Right renal pelvis (tissue), 4 donors: Measurements from ENCODE around the gene TTLL5. TPM values are rescaled to one million over a fixed set of nuclear protein-coding genes. Genes with fewer than 3 reads are reported as not detected.
"Not testable (repeated sequence)": the region's sequence is repeated elsewhere in the genome, so short reads cannot be mapped to it uniquely, and the experiment has no call there.

Experiments used
- DNase-seq, 4 donors: peaks; one replicate each; pipeline ENCODE4 v3.0.0-alpha.2; 2013; ENCODE audit warnings: low read depth in 4 of 4, low spot score in 3 of 4, missing footprints in 1 of 4
- polyA plus RNA-seq, 4 donors: library from polyadenylated mRNA; unstranded; fragments of 120-200 nt; gene quantifications; one replicate each; pipeline ENCODE4 v1.2.1, GENCODE V29; 2013; ENCODE audit not compliant: insufficient read length in 4 of 4

Gene TTLL5
- polyA plus RNA-seq, 4 donors: 29.1 to 31.3 (median 30.0) TPM

GRCh38 chr14:75888945-75889344 lies 227.9 kb downstream of the TTLL5 start:
- DNase-seq: no peak

DNA sequence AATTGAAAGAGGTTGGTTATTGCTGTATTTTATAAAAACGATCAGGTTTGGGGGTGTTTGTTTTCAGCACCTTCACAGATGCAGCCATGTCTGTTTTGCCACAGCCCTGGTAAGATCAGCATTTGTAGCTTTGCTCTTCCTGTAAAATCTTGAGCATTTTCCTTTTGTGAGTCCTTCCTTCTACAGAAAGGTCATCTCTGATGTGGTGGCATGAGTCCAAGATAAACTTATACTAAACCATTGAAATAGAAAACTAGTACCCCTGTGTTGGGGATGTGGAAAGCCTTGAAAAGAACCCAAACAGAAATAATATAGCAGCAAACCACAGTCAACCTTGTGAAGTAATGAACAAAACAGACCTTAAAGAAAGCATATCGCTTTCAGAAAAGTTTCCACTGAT lies 235.3 kb downstream of the TTLL5 start:
- no peak for DNase-seq

DNA sequence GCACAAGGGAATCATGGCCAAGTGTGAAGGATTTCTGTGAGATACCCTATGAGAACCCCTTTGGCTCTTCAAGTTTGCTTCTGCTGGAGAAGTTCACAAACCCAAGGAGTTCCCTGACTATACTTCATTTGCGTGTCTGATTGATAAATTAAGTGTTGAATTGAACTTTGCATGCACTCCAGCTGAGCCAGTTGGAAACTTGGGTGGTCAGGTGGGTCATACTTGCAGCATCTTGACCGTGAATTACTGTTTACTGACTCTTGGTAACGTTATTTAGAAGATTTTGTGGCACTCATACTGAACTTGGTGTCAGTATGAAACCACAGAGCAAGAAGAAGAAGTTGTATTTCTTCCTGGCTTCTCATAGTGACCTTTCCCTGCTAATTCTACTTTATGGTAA lies 243.3 kb downstream of the TTLL5 start:
- no peak for DNase-seq

- peak in 3 of 4 donors; percentile 33 to 40 (median 37) for DNase-seq
Observed at GRCh38 chr14:75905147-75905904, 244.3 kb downstream of the TTLL5 start.

GRCh38 chr14:75906228-75906627 lies 245.2 kb downstream of the TTLL5 start:
- DNase-seq: no peak

DNA sequence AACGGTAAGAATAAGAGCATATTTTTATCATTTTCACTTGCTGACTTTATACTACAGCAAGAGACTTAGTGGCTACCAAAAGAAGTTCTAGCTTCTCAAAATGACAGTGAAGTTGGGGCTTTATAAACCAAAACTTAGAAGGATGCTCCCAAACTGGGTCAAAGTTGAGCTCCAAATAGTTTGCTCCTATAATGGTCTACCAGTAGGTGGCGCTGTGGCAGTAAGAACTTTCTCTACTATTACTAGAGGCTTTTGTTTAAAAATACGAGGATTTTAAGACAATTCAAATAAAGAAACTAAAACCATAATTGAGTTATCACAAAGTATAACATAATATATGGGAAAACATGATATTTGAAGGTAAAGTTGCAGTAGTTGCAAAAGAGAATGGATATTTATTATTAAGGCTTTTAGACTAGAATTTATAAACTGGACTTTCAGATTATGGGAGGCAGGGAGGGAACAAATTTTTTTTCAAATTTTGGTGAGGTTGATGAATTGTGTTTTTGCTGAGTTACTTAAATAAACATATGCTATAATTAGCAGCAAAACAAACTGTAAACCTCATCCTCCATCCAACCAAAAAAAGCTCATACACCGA lies 245.7 kb downstream of the TTLL5 start:
- DNase-seq: peak; percentile 38 to 68 (median 56)

DNA sequence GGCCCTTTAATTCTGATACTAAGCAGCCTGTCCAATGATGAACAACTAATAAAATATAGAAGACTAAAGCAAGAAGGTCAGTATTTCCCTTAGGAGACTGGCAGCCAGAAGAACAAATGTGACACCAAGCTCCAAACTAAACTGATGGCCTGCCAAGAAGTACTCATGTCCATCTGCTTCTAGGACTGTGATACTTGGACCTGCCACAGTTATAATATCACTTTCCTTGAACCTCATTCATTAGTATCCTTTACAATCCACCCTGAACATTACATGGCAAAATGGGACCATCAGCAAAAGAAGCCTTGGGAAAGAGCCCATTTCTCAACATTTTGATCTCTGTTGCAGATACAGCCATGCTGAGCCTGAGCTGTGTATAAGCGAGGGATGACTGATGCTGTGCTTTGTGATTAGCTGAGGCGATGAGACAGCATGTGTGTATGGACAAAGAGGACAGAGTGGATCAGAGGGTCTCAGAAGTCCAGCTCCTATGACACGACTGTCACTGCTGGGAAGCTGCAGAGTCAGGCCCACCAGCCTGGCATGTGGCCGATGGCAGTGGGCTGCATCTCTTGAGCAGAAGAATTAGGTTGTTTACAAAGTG lies 246.8 kb downstream of the TTLL5 start:
- no peak for DNase-seq

GRCh38 chr14:75909630-75910029 lies 248.6 kb downstream of the TTLL5 start:
- no peak for DNase-seq

DNA sequence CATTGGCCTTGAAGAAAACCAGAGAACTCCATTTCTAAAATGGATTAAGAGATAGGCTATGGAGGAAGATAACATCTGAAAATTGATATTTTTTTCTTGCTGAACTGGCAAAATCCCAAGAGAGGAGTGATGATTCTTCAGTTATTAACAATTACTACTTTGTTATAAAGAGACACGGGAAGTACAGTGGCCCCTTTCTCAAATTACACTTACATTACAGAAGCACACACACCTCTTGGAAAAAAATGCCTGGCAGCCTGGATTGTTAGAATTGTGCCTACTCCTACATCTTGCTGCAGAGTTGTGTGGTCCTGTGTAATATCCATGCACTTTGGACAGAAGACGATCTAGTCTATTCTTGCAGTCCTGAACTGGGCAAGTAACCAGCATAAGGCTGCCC lies 249.0 kb downstream of the TTLL5 start:
- DNase-seq: no peak

GRCh38 chr14:75911883-75912282 lies 250.8 kb downstream of the TTLL5 start:
- no peak for DNase-seq

DNA sequence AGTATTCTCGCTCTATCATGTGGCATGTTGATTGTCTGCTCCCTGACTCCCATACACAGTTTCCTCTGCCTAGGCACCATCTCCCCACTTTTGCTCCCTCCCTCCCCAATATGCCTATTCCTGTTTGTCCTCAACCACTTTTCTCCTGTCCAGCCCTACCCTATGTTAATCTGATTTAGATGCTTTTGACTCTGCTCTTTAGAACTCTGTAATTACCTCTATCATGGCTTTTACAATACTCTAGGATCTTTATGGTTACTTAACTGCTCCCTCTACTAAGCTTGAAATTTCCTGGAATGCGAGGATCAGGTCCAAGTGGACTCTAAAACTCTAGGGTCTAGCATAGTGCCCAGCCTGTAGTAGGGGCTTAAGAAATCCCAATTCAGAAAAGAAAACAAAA lies 252.1 kb downstream of the TTLL5 start:
- no peak for DNase-seq

DNA sequence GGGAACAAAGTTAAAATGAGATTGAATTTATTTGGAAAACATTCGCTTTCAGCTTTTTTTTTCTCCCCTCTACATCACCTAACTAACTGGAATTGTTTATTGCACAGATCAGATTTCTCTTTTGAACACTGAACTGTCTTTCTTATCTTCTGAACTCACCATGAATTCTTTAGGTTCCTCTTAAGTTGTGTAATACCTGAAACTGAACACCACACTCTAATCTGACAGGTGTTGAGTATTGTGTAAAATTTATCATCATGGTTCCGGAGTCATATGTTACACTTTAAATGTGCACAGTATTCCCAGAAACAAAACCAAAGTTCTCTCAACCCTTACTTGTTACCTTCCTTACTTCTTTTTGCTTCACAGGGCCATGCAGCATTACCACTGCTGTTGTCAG lies 254.0 kb downstream of the TTLL5 start:
- no peak for DNase-seq

GRCh38 chr14:75917322-75917945 lies 256.4 kb downstream of the TTLL5 start:
- no peak for DNase-seq

GRCh38 chr14:75917946-75918335 lies 256.9 kb downstream of the TTLL5 start:
- no peak for DNase-seq

DNA sequence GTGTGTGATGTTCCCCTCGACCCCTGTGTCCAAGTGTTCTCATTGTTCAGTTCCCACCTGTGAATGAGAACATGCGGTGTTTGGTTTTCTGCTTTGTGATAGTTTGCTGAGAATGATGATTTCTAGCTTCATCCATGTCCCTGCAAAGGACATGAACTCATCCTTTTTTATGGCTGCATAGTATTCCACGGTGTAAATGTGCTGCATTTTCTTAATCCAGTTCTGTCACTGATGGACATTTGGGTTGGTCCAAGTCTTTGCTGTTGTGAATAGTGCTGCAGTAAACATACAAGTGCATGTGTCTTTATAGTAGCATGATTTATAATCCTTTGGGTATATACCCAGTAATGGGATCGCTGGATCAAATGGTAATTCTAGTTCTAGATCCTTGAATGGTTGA lies 259.4 kb downstream of the TTLL5 start:
- not testable (repeated sequence) for DNase-seq

DNA sequence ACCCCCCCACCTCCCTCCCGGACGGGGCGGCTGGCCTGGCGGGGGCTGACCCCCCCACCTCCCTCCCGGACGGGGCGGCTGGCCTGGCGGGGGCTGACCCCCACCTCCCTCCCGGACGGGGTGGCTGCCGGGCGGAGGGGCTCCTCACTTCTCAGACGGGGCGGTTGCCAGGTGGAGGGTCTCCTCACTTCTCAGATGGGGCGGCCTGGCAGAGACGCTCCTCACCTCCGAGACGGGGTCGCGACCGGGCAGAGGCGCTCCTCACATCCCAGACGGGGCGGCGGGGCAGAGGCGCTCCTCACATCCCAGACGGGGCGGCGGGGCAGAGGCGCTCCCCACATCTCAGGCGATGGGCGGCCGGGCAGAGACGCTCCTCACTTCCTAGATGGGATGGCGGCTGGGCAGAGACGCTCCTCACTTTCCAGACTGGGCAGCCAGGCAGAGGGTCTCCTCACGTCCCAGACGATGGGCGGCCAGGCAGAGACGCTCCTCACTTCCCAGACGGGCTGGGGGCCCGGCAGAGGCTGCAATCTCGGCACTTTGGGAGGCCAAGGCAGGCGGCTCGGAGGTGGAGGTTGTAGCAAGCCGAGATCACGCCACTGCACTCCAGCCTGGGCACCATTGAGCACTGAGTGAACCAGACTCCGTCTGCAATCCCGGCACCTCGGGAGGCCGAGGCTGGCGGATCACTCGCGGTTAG lies 264.2 kb downstream of the TTLL5 start:
- DNase-seq: not testable (repeated sequence)

- DNase-seq: no peak
Observed at GRCh38 chr14:75926431-75927115, 265.5 kb downstream of the TTLL5 start.

GRCh38 chr14:75927564-75928087 lies 266.6 kb downstream of the TTLL5 start:
- no peak for DNase-seq

DNA sequence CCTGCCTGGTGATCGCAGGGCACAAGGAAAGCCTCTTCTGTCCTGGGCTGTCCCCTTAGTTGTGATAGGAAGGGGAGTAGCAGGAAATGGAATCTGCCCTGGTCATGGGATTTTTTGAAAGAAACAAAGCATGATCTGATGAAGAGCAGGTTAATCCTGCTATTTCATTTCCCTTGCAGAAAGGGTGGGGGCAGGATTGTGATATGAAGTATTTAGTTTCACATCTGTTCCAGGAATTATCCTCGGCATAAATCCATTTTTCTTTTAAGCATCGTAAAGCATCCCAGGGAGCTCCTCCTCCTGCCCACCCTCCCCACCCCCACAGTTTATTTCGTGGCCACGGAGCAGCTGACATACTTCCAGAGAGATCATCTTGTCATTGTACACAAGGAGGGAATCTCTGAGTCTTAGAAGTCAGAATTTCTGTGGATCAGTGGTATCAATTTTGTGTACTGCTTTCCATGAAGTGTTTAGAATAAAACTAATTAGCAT lies 267.7 kb downstream of the TTLL5 start:
- DNase-seq: peak in 1 of 4 donors; percentile 22
